ENCODE measurements around the gene PLA2G4A.

GRCh38 chr1:186864296-186864695, 35.5 kb downstream of the PLA2G4A start:
- TF ChIP-seq EZH2 (IDR thresholded peaks at IDR 0.05; ENCODE audit: insufficient read depth, poor library complexity, severe bottlenecking) (no peak), EZH2phosphoT487 (IDR thresholded peaks at IDR 0.05; ENCODE audit: insufficient read depth, low read depth) (no peak)
